Measurements from ENCODE around the gene RPS6KA2.

RPS6KA2 gene

DNA sequence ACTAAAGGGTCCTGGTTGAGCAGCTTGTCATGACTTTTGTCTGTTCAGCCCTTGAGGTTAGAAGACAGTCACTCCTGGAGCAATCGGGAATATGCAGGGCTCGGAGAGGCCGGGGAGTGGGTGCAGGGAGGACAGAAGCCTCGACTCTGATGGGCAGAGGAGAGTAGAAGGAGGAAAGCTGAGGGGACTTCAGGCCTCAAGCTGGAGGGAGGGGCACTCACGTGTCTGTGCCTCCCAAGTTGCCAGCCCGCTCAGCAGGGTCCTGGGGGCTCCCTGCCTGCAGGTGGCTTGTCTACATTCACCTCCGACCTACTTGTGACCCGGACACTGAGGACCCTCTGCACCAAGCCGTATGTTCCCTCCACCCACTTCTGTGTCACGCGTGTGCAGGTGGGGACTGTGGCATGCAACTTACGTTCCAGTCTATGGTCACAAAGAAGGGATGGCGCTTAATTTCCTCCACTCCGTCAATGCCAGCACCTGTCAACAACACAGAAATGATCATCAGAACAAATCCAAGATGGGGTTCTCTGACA, 157.6 kb downstream of the RPS6KA2 start:
- no peak for DNase-seq
- in situ Hi-C loops (cut with MboI; ENCODE audit: low pct_unique_long_range_greater_than_20kb, low sequenced_read_pairs), result no loop called here

DNA sequence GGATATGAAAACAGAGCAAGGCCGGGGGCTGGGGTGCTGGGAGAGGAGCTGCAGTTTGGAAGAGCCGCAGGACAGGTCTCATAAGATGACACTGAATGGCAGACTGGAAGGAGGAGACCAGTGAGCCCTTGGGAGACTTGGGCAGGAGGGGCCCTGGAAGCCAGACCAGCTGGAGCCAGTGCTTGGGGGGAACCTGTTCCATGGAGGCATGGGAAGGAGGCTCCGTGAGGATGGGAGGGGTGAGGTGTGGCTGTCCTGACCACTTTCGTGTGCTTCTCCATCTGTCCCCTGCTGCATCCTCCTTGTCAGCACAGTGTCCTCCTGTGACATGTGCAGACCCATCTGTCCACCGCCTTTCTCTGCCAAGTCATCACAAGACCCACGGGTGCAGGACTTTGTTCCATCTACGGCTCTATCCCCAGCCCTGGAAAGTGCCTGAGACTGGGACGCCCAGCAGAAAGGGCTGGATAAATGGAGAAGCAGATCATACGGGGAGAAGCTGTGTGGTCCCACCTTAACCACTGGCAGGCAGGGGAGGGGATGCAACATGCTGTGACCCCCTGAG, 159.5 kb downstream of the RPS6KA2 start:
- in situ Hi-C loops (cut with MboI; ENCODE audit: low pct_unique_long_range_greater_than_20kb, low sequenced_read_pairs), result no loop called here

DNA sequence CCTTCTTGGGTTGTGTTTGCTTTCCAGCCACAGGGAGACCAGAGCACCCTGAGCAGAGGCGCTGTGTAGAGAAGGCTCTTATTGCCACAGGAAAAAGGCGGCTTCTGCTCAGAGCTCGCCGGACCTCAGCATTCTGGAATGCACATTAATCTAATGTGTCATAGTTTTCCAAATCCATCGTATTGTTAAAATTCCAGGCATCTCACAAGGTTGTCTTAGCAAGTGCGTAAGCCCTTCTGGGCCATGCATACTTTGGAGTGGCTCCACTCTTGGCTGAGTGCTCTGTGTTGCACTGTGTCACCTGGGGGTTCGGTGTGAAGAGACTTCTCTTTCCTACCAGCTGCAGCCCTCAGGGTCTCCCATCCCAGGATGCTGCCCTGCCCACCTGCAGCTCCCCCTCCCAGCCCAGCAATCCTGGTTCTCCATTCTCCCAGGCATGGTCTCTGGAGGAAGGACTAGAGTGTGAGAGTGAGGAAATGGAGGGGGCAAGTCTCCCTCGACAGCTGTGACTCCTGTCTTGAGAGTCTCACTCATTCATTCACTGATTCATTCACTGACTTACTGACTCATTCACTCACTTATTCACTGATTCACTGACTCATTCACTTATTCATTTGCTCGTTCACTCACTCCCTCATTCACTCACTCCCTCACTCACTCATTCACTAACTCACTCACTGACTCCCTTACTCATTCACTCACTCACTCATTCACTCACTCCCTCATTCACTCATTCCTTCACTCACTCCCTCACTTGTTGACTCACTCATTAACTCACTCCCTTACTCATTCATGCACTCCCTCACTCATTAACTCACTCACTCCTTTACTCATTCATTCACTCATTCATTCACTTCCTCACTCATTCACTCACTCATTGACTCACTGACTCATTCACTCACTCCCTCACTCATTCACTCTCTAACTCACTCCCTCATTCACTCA, 160.6 kb downstream of the RPS6KA2 start:
- no peak for DNase-seq
- in situ Hi-C loops (cut with MboI; ENCODE audit: low pct_unique_long_range_greater_than_20kb, low sequenced_read_pairs), result no loop called here

More for the DNA sequence above, 159.5 kb downstream of the RPS6KA2 start:
- no peak for DNase-seq

DNA sequence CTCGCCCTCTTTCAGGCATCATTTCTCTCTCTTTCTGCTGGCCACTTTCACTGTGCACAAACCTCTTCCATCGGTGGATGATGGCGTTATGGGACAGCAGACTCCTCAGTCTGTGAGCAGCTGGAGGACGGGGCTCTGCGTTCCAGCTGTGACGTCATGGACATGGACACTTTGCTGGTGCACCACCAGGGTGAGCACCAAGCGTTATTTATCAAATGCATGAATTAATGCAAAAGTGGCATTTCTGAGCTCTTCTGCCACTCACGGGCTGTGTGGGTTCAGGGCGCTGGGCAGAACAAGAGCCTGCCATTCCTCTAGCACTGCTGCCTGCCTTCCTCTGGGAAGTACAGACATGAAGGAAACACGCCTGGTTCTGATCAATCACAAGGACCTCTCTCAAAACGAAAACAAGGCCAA, 161.4 kb downstream of the RPS6KA2 start:
- DNase-seq, result no peak
- in situ Hi-C loops (cut with MboI; ENCODE audit: low pct_unique_long_range_greater_than_20kb, low sequenced_read_pairs), result no loop called here

DNA sequence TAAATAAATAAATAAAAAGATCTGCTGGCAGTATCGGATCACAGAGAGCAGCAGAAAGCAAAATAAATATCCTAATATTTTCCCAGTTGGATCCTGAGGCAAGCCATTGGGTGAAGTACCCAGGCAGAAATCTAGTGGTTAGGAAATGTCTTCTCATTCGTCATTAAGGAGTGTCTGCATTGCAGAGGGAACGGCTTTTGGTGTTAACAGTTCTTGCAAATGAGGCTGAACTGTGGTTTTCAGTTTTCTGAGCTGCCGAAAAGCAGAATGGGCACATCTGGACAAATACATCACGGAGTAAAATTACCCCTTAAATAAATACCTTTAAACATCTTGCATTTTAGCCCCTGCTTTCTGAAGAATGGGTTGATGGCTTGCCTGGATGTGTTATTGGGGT, 162.1 kb downstream of the RPS6KA2 start:
- no peak for DNase-seq

DNA sequence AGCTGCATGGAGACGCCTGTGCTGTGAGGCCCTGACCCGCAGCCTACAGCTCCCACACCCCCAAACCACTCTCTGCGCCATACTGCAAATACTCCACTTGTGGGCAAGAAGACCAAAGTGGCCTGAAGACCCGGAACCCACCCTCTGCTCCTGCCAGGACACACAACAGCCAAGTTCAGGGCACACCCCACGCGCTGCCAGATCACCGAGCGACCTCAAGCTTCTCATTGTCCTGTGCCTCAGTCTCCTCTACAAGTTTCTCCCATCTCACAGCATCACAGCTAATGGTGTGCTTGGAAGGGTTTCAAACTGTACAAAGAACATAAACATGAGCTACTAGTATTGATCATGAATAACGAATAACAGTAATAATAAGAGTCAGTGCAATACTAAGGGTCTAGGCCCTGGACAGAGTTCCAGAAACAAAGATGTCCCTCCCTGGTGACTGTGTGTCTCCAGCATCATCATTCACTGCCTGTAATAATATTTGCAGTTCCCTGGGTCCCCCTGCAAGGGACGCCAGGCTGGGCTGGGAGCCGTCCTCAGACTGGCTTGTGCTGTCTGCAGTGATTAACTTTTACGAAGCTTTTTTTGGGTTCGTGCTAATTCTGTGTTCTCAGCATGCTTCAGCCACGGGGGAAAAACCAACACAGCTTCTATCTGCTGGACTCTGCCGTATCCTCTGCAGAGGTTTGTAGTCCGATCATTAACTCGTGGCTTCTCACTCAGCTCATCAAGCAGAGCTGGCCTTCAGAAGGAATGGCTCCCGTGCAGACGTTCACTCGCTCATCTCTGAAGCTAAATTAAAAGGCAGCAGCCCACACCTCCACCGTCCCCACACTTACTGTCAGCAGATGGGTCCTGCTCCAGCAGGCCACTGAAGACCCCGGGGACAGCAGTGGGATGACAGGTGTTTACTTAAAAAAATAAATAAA, 162.7 kb downstream of the RPS6KA2 start:
- in situ Hi-C loops (cut with MboI; ENCODE audit: low pct_unique_long_range_greater_than_20kb, low sequenced_read_pairs), result no loop called here

More for the DNA sequence above, 162.1 kb downstream of the RPS6KA2 start:
- in situ Hi-C loops (cut with MboI; ENCODE audit: low pct_unique_long_range_greater_than_20kb, low sequenced_read_pairs), result no loop called here

DNA sequence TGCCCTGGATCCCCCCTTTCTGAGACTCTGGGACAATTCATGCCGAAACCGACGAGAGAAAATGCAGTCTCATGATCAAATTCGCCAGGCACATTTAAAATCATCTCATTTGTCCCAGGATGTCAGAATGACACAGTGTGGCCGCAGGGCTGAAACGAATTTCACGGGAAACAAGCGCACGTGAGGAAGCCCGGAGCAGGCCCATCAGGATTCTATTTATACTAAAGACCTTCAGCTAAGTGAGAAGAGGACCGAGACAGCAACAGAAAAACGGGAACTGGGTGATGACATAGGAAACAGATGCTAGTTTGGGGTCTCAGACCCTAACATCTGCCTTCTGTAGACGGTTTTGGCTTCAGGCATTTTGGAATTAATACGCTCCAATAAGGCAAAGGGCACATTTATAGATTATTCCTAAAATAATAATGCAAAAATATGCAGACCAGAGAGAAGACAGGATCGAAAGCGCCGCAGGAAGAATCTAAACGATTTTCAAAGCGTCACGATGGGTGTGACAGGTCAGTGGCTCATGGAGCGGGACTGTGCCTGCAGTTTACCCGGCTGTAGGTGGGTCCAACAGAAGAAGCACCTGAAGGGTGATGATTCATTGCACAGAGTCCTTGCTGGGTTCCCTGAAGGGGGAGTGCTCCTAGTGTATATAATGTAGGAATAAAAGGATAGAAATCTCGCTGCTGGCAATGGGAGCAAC, 163.5 kb downstream of the RPS6KA2 start:
- DNase-seq, result peak; percentile 82
- in situ Hi-C loops (cut with MboI; ENCODE audit: low pct_unique_long_range_greater_than_20kb, low sequenced_read_pairs), result no loop called here

More for the DNA sequence above, 162.7 kb downstream of the RPS6KA2 start:
- no peak for DNase-seq

DNA sequence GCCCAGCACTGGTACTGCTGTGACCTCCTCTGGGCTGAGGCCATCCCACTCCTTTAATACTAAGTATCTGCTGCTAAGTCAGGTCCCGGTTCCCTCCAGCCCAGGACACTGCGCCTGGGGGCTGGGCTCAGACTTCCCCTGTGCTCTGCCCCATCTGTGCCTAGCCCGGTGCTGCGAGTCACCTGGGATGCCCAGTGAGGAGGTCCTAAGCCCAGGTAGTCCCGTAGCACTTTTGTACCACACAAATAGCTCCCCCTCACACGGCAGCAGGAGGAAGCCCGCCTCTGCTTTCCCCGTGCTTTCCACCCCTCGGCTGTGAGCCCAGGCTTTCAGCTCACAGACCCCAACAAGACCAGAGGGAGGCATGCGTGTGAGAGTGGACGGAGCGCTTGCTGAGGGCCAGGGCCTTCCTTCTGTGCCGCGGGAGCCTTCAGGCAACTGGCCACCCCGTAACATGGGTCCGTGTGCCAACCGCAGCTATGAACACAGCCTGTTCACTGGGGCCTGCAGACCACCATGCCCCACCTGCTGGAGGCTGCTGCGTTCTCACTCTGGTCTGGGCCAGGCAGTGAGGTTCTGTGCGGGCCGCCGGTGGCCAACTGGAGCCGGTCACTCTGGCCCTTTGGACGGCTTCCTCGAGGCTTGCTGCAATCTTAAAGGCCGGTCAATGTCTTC, 164.5 kb downstream of the RPS6KA2 start:
- no peak for DNase-seq
- in situ Hi-C loops (cut with MboI; ENCODE audit: low pct_unique_long_range_greater_than_20kb, low sequenced_read_pairs), result no loop called here

DNA sequence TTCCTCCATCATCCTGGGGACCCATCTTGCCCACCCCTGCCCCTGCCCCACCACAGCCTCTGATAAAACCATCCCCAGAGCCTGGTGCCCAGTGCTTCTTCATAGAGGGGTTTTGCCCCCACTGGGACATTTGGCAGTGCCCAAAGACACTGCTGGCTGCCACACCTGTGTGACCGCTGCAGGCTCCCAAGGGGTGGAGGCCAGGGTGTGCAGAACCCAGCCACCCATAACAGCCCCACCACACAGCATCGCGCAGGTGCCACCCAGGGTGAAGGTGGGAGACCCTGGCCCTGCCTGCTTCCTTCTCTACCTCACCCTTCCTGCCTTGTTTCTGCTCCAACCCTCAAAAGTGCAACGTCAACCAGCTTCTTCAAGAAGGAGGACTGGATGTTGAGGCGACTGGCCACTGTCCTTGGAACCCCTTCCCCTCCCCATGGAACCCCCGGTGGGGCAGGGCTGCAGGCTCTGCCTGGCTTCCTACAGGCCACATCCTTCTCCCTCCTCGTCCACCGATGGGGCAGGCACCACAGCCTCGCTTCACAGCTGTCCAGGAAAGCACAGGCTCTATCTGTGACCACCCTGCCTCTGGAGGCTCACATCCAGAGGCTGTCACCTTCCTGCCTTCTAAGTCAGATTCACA, 165.1 kb downstream of the RPS6KA2 start:
- DNase-seq, result no peak
- in situ Hi-C loops (cut with MboI; ENCODE audit: low pct_unique_long_range_greater_than_20kb, low sequenced_read_pairs), result no loop called here

DNA sequence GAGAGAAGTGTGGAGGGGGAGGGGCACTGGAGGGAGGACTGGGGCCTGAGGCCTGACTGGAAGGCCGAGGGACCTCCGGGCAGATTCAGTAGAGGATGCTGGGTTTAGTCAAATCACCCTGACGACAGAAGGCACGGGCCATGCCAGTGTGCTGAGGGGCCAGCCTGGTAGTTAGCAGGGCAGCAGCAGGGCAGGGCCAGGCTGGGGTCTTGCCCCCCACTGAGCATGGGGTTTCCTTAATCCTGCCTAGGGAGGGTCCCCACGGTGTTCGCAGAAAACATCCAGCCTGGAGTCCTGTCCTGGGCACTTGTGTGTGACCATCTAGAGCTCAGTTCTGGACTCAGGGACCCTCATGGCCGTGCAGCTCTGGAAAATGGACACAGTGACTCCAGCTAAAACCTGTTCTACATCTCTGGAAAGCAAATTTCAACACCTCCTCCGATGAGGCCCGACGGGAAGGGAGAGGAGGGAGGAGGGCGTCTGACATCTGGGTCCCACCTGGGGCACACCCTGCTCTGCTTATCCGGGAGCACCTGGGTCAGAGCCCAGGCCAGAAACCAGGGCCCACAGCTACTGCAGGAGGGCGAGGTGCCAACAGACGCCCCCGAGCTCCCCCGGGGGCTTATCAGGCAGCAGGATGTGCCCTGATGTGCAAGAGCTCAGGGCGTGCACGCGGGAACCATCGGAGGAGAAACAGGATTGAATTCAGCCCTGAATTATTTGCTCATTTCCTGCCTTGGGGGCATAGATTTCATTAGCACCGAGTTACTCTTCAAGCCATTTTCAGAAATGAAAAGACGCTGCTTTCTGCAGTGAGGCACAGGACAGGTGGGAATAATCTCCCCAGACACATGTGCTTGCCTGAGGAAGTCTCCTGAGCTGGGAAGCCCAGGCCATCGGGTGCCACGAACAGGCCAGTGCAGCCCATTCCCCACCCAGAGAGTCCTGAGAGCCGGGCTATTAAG, 166.3 kb downstream of the RPS6KA2 start:
- in situ Hi-C loops (cut with MboI; ENCODE audit: low pct_unique_long_range_greater_than_20kb, low sequenced_read_pairs), result no loop called here
- no peak for DNase-seq

DNA sequence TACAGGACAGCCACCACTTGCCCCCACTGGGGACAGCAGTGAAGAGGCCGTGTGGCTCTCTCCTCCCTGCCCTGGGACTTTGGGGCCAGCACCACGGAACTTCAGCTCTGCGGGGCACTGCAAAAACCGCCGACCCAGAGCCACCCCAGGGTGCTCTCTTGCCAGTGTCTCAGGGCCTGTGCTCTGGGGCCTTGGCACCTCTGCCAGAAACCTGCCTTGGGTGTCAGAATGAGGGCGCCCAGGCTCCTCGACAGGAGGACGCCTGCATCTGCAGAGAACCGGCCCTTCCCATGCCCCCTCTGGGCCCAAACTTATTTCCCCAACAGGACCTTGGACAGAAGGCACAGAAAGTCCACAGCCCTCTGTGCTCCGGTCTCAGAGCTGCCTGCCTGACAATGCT, 167.1 kb downstream of the RPS6KA2 start:
- in situ Hi-C loops (cut with MboI; ENCODE audit: low pct_unique_long_range_greater_than_20kb, low sequenced_read_pairs), result no loop called here
- no peak for DNase-seq

DNA sequence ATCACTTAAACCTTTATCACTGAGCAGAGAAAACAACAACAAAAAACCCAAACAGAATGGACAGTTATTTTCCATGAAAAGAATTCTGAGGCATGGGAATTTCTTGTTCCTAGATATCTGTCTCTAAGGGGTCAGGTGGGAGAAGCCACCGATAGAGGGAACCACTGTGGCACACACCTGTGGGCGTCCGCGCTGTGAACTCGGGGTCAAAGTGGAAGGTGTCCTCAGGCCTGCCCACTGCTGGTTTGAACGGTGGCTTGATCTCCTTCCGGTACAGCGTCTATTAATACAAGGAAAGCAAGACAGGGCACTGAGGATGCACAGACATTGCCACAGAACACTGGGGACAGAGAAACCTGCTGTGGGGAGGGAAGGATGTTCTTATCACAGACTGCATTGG, 167.8 kb downstream of the RPS6KA2 start:
- in situ Hi-C loops (cut with MboI; ENCODE audit: low pct_unique_long_range_greater_than_20kb, low sequenced_read_pairs), result no loop called here

DNA sequence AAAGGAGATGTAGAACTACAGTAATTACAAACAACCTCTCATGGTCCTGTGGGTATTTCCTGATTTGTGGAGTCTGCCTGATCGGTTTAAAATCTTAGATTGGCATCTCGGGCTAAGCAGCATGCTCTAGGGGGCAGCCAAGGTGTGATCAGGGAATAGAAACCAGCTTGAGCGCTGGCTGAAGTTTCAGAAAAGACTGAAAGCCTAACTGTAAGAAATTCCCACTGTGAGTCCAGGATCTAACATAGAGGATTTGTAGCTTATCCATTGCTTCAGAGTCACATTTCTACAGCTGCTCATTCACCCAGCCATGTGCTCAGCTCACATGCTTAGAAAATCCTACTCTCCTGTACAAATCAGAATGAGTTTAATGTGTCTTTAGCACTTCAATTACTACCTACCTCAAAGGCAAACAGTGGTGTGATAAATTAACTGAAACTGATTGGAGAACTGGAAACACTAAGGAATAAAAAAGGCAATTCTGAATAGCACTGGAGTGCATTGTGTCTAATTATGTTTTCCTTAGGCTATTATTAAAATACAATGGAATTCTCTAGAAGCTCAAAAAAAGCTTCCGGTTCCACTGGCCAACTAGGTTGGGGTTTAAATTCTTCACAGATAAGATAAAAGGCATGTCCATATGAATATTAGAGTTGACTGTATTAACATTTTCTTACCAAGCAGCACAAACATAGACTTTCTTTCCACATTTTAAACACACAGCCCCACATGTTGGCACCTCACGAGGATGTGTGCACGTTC, 170.5 kb downstream of the RPS6KA2 start:
- peak; percentile 35 for DNase-seq
- in situ Hi-C loops (cut with MboI; ENCODE audit: low pct_unique_long_range_greater_than_20kb, low sequenced_read_pairs), result no loop called here

More for the DNA sequence above, 167.8 kb downstream of the RPS6KA2 start:
- DNase-seq, result no peak

DNA sequence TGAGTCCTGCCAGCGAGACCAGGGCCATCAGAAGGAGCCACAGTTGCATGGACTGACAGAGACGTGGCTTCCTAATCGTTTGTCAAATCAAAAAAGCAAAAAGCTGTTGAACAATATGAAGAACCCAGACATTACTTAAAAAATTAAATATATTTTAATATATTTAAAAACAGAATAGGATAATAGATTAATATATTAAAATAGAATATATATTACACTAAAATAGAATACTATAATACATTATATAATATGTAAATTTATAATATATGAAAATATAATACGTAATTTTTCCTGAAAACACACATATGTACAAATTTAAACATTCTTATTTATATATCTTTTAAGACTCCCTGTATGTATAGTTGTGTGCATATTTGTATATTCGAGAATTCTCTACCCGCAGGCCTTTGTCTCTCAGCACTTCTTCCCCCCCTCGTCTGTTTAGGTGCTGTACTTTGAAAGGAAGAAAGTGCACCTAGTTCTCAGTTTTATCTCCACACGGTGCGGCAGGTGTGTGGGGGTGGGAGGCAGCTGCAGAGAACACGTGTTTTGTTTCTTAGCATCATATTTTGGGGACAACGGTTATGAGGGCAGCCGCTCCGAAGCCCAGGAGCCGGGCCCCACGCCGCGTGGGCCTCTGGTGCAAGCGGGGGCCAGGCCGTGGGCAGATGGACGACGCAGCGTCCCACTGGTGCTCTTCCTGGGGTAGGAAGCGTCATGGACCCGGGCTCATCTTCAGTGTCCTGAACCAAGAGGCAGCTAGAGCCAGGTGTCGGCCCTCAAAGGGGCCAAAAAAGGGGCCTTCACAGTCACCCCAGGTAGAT, 172.1 kb downstream of the RPS6KA2 start:
- in situ Hi-C loops (cut with MboI; ENCODE audit: low pct_unique_long_range_greater_than_20kb, low sequenced_read_pairs), result no loop called here
- DNase-seq, result no peak

DNA sequence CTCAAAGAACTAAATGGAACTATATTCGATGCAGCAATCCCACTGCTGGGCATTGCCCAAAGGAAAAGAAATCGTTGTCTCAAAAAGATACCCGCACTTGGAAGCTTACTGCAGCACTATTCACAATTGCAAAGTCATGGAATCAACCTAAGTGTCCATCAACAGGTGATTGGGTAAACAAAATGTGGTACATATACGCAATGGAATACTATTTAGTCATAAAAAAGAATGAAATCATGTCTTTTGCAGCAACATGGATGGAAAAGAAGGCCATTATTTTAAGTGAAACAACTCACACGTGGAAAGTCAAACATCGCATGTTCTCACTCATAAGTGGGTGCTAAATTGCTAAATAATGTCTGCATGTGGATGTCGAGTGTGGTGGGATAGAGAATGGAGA, 173.4 kb downstream of the RPS6KA2 start:
- DNase-seq, result no peak
- in situ Hi-C loops (cut with MboI; ENCODE audit: low pct_unique_long_range_greater_than_20kb, low sequenced_read_pairs), result no loop called here

Measured in KBM-7 (cell line).